Measurements from ENCODE around the gene MMP15. TPM values are rescaled to one million over a fixed set of nuclear protein-coding genes. Genes with fewer than 3 reads are reported as not detected.

Gene MMP15
- total RNA-seq, 1 donor from 2014 or later, result 78.7 TPM

GRCh38 chr16:58019866-58020538 is 5.6 kb upstream of the MMP15 start:
- no peak overlapping the region for H3K4me3 ChIP-seq (ENCODE audit: low read depth, low read length)
- no peaks in the 10 kb centered on the region for H3K27me3 ChIP-seq (ENCODE audit: control insufficient read depth, insufficient read depth, low read length)
- no peaks in the 10 kb centered on the region for H3K36me3 ChIP-seq (ENCODE audit: control insufficient read depth, insufficient read depth, low read length)
- TF ChIP-seq, protein P1, sequence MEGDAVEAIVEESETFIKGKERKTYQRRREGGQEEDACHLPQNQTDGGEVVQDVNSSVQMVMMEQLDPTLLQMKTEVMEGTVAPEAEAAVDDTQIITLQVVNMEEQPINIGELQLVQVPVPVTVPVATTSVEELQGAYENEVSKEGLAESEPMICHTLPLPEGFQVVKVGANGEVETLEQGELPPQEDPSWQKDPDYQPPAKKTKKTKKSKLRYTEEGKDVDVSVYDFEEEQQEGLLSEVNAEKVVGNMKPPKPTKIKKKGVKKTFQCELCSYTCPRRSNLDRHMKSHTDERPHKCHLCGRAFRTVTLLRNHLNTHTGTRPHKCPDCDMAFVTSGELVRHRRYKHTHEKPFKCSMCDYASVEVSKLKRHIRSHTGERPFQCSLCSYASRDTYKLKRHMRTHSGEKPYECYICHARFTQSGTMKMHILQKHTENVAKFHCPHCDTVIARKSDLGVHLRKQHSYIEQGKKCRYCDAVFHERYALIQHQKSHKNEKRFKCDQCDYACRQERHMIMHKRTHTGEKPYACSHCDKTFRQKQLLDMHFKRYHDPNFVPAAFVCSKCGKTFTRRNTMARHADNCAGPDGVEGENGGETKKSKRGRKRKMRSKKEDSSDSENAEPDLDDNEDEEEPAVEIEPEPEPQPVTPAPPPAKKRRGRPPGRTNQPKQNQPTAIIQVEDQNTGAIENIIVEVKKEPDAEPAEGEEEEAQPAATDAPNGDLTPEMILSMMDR (IDR thresholded peaks at IDR 0.05; ENCODE audit: insufficient read depth, low read length, poor library complexity, severe bottlenecking), result no peak
- no peak for DNase-seq (ENCODE audit: low read depth)

GRCh38 chr16:58020628-58021521 is 4.7 kb upstream of the MMP15 start:
- H3K36me3 ChIP-seq (ENCODE audit: control insufficient read depth, insufficient read depth, low read length), result no peaks in the 10 kb centered on the region
- TF ChIP-seq, protein P1 (IDR thresholded peaks at IDR 0.05; ENCODE audit: insufficient read depth, low read length, poor library complexity, severe bottlenecking), result peak; percentile 81
- no peak for DNase-seq (ENCODE audit: low read depth)
- no peak overlapping the region for H3K4me3 ChIP-seq (ENCODE audit: low read depth, low read length)
- H3K27me3 ChIP-seq (ENCODE audit: control insufficient read depth, insufficient read depth, low read length), result no peaks in the 10 kb centered on the region

DNA sequence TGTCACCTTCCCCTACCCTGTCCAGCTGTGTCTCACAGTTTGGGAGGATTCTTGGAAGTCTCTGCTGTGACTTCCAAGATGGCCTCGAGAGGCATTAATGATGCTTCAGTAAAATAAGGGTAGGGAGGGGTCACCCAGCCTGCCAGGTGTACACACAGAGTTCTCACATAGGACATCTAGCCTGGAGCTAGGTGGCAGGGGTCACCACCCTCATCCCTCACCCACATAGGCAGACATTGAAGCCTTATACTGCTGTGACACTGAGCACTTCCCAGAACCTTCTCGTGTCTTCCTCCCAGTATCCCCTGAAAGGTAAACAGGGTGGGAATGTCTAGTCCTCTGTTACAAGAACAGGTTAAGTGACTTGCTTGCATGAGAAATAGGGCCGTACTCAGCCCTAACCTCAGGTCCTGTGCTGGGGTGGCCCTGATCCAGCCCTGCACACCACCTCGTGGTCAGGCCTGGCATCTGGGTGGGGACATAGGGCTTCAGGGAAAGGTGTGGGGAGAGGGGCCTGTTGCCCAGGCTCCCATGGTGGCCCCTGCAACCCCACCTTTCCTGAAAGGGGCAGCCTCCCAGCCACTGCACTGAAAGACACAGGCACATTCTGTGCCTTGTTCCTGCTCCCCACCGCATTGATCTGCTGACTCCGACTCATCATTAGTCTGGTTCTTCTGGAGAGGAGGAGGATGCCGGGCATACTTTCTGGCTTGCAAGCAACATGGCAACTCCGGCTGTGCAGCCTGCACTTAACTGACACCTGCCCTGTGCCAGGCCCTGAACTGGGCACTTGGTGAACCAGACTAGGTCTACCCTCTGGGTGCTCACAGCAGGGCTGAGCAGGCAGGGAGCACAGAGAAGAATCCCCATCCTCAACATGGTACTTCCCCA is 3.6 kb upstream of the MMP15 start:
- Histone ChIP-seq H3K36me3 (ENCODE audit: control insufficient read depth, insufficient read depth, low read length) (no peaks in the 10 kb centered on the region), H3K27me3 (ENCODE audit: control insufficient read depth, insufficient read depth, low read length) (no peaks in the 10 kb centered on the region), H3K4me3 (ENCODE audit: low read depth, low read length) (no peak overlapping the region)
- peak; percentile 61 for DNase-seq (ENCODE audit: low read depth)
- TF ChIP-seq, protein P1 (IDR thresholded peaks at IDR 0.05; ENCODE audit: insufficient read depth, low read length, poor library complexity, severe bottlenecking), result no peak

GRCh38 chr16:58022601-58023371 is 2.8 kb upstream of the MMP15 start:
- Histone ChIP-seq H3K36me3 (ENCODE audit: control insufficient read depth, insufficient read depth, low read length) (no peaks in the 10 kb centered on the region), H3K4me3 (ENCODE audit: low read depth, low read length) (no peak overlapping the region), H3K27me3 (ENCODE audit: control insufficient read depth, insufficient read depth, low read length) (no peaks in the 10 kb centered on the region)
- DNase-seq (ENCODE audit: low read depth), result no peak
- TF ChIP-seq, protein P1 (IDR thresholded peaks at IDR 0.05; ENCODE audit: insufficient read depth, low read length, poor library complexity, severe bottlenecking), result no peak
